HepG2 (cell line): ENCODE results near the gene CAPZB. TPM values are rescaled to one million over a fixed set of nuclear protein-coding genes. Genes with fewer than 3 reads are reported as not detected.

Experiments
- BCL6 ChIP-seq: IDR thresholded peaks from 2 replicates; pipeline ENCODE4 v1.6.1; 2016; ENCODE audit warnings: missing genetic modification reagents, missing compliant biosample characterization
- CHD4 ChIP-seq: fragments of 200-600 bp; sonication (generic); IDR thresholded peaks from 2 replicates; pipeline ENCODE4 v1.7.0; 2017; ENCODE audit warnings: mild to moderate bottlenecking, low read length, borderline replicate concordance
- CREM ChIP-seq, 2 experiments: sonication (generic) in 1 of 2; formaldehyde crosslinking in 1 of 2; IDR thresholded peaks; 2 replicates each; pipeline versions ENCODE4 v1.4.0 to v1.6.1; 2016 to 2020; ENCODE audit warnings: antibody characterized with exemption in 1 of 2, mild to moderate bottlenecking in 1 of 2, missing genetic modification reagents in 1 of 2
- PAXIP1 ChIP-seq: sonication (generic); formaldehyde crosslinking; conservative IDR thresholded peaks from 2 replicates; pipeline ENCODE4 v1.4.0; 2020; ENCODE audit warnings: mild to moderate bottlenecking, missing genetic modification reagents, moderate library complexity
- SCMH1 ChIP-seq: sonication (generic); formaldehyde crosslinking; IDR thresholded peaks from 2 replicates; pipeline ENCODE4 v1.9.0; 2021; ENCODE audit warnings: missing genetic modification reagents, mild to moderate bottlenecking, borderline replicate concordance
- SKIL ChIP-seq: sonication (generic); formaldehyde crosslinking; IDR thresholded peaks from 2 replicates; pipeline ENCODE4 v1.8.0; 2022; ENCODE audit warnings: missing genetic modification reagents, mild to moderate bottlenecking, moderate library complexity, borderline replicate concordance
- STAG1 ChIP-seq: sonication (generic); formaldehyde crosslinking; IDR thresholded peaks from 2 replicates; pipeline ENCODE4 v1.4.0; 2020; ENCODE audit warnings: missing genetic modification reagents
- TBX2 ChIP-seq: sonication (generic); formaldehyde crosslinking; IDR thresholded peaks from 2 replicates; pipeline ENCODE4 v1.5.0; 2020; ENCODE audit warnings: missing genetic modification reagents, mild to moderate bottlenecking, borderline replicate concordance
- TRAFD1 ChIP-seq: sonication (generic); formaldehyde crosslinking; IDR thresholded peaks from 2 replicates; pipeline ENCODE4 v1.5.1; 2020; ENCODE audit warnings: missing genetic modification reagents, mild to moderate bottlenecking, borderline replicate concordance
- TSC22D2 ChIP-seq: sonication (generic); formaldehyde crosslinking; IDR thresholded peaks from 2 replicates; pipeline ENCODE4 v1.5.1; 2020; ENCODE audit warnings: missing genetic modification reagents, mild to moderate bottlenecking, borderline replicate concordance
- ZBED4 ChIP-seq: sonication (generic); formaldehyde crosslinking; IDR thresholded peaks from 2 replicates; pipeline ENCODE4 v1.4.0; 2020; ENCODE audit warnings: missing genetic modification reagents, borderline replicate concordance
- ZFP36 ChIP-seq: fragments of 150-350 bp; IDR thresholded peaks from 2 replicates; pipeline ENCODE4 v1.6.1; 2018; ENCODE audit warnings: borderline replicate concordance, low read length, low read depth; ENCODE audit not compliant: partially characterized antibody
- ZNF501 ChIP-seq: sonication (generic); formaldehyde crosslinking; IDR thresholded peaks from 2 replicates; pipeline ENCODE4 v1.5.1; 2020; ENCODE audit warnings: mild to moderate bottlenecking, moderate library complexity, missing genetic modification reagents
- ZNF770 ChIP-seq: sonication (generic); formaldehyde crosslinking; IDR thresholded peaks from 2 replicates; pipeline ENCODE4 v1.5.0; 2020; ENCODE audit warnings: mild to moderate bottlenecking, missing genetic modification reagents
- polyA plus RNA-seq, 8 experiments: library from polyadenylated mRNA; depleted of rRNA in 3 of 8; stranded (reverse) in 7 of 8; unstranded in 1 of 8; fragments of >200 nt; fragmentation: Illumina TruSeq in 4 of 8; extraction: Trizol in 4 of 8; gene quantifications; 2 replicates each; pipeline versions ENCODE4 v1.2.1 to v1.2.3, GENCODE V29; 2011 to 2016; ENCODE audit warnings: low read depth in 4 of 8, missing spikeins in 1 of 8, mixed read lengths in 1 of 8; ENCODE audit not compliant: insufficient read depth in 1 of 8
- total RNA-seq, 5 experiments: library from RNA; depleted of rRNA; stranded (reverse); fragments of >200 nt; fragmentation: Illumina TruSeq; extraction: Trizol; gene quantifications; 2 replicates each; pipeline ENCODE4 v1.2.3, GENCODE V29; 2016; ENCODE audit warnings: low read depth in 1 of 5

The CAPZB gene
- total and polyA plus RNA-seq, 2 of the 13 experiments (the other 11 are each of a cell fraction or from before 2014, with no cell fraction given), result 58.9 to 76.9 TPM

GRCh38 chr1:19384772-19385187, 100.6 kb downstream of the CAPZB start (continued):
- TF ChIP-seq ZNF770 (CRISPR knock-in tag) (no peak), BCL6 (0 out of 2 replicates have a peak, but pooled peaks have one; percentile 11), TSC22D2 (CRISPR knock-in tag) (no peak), TBX2 (peak; percentile 66; the same call in 1 of the 2 replicates), SCMH1 (CRISPR knock-in tag) (no peak), ZBED4 (CRISPR knock-in tag) (no peak), PAXIP1 (peak; percentile 38), STAG1 (no peak), SKIL (0 out of 2 replicates have a peak, but pooled peaks have one; percentile 67), ZNF501 (0 out of 2 replicates have a peak, but pooled peaks have one; percentile 7), CREM (IDR thresholded peaks at IDR 0.05) (peak; percentile 23; the same call in 1 of the 2 replicates), CREM (CRISPR knock-in tag; IDR thresholded peaks at IDR 0.05) (no peak), CHD4 (peak; percentile 20; the same call in 1 of the 2 replicates), TRAFD1 (CRISPR knock-in tag) (no peak), ZFP36 (peak; percentile 99)
